ENCODE measurements around the gene NOL11. TPM values are rescaled to one million over a fixed set of nuclear protein-coding genes. Genes with fewer than 3 reads are reported as not detected.
"Not testable (repeated sequence)": the region's sequence is repeated elsewhere in the genome, so short reads cannot be mapped to it uniquely, and the experiment has no call there.

Gene NOL11
- polyA plus RNA-seq, 3 donors: 5.2 to 11.4 (median 6.1) TPM

GRCh38 chr17:67751101-67752074 lies 33.7 kb downstream of the NOL11 start:
- Mint-ChIP-seq H3K4me3 (no peak overlapping the region), H3K27ac (no peak overlapping the region), H3K27me3 (ENCODE audit: low read depth in 3 of 3) (peaks cover 0 to 2% (median 0%) of the 10 kb centered on the region in 3 donors), H3K4me1 (peaks cover 21% of the 10 kb centered on the region), H3K36me3 (peaks cover 40 to 55% of the 10 kb centered on the region in 2 donors), H3K9me3 (peaks cover 0 to 9% (median 1%) of the 10 kb centered on the region in 7 donors)
- WGBS (ENCODE audit: insufficient coverage): 86% methylated on average over 7 of the region's 9 CpGs
- intact Hi-C loops (cut with micrococcal nuclease): no loop called here
- Histone ChIP-seq H3K36me3 (replicated peaks in 1 of 2; ENCODE audit: control insufficient read depth in 1 of 2, insufficient read depth in 2 of 2, low read length in 2 of 2) (peaks cover 37 to 49% of the 10 kb centered on the region in 2 donors), H3K9ac (ENCODE audit: insufficient read depth, low read length, poor library complexity, severe bottlenecking) (no peak overlapping the region), H3K4me1 (ENCODE audit: control insufficient read depth in 1 of 2, insufficient read depth in 2 of 2, low read length in 2 of 2) (peaks cover 12 to 14% of the 10 kb centered on the region in 2 donors), H3K9me3 (replicated peaks in 1 of 2; ENCODE audit: control insufficient read depth in 1 of 2, insufficient read depth in 1 of 2, low read length in 2 of 2) (peaks cover 0 to 3% of the 10 kb centered on the region in 2 donors), H3K27ac (ENCODE audit: low read depth in 1 of 2, low read length in 2 of 2) (no peak overlapping the region), H3K4me2 (replicated peaks; ENCODE audit: extremely low read depth, low read length, poor library complexity, severe bottlenecking) (no peak overlapping the region), H3K4me3 (replicated peaks in 1 of 3; ENCODE audit: low read depth in 2 of 3, low read length in 3 of 3) (no peak overlapping the region), H4K20me1 (ENCODE audit: insufficient read depth, low read length) (no peaks in the 10 kb centered on the region), H3K27me3 (ENCODE audit: control insufficient read depth in 2 of 2, insufficient read depth in 2 of 2, low read length in 2 of 2) (no peaks in the 10 kb centered on the region), H3K79me2 (ENCODE audit: insufficient read depth, low read length) (no peaks in the 10 kb centered on the region), H2AFZ (ENCODE audit: insufficient read depth, low read depth, low read length, poor library complexity, severe bottlenecking) (no peak overlapping the region)
- no peak for DNase-seq
- TF ChIP-seq, protein P1, sequence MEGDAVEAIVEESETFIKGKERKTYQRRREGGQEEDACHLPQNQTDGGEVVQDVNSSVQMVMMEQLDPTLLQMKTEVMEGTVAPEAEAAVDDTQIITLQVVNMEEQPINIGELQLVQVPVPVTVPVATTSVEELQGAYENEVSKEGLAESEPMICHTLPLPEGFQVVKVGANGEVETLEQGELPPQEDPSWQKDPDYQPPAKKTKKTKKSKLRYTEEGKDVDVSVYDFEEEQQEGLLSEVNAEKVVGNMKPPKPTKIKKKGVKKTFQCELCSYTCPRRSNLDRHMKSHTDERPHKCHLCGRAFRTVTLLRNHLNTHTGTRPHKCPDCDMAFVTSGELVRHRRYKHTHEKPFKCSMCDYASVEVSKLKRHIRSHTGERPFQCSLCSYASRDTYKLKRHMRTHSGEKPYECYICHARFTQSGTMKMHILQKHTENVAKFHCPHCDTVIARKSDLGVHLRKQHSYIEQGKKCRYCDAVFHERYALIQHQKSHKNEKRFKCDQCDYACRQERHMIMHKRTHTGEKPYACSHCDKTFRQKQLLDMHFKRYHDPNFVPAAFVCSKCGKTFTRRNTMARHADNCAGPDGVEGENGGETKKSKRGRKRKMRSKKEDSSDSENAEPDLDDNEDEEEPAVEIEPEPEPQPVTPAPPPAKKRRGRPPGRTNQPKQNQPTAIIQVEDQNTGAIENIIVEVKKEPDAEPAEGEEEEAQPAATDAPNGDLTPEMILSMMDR (IDR thresholded peaks at IDR 0.05): no peak

GRCh38 chr17:67752160-67752559 lies 34.4 kb downstream of the NOL11 start:
- Mint-ChIP-seq H3K36me3 (peaks cover 36 to 52% of the 10 kb centered on the region in 2 donors), H3K27ac (peak overlapping the region in 1 of 7 donors; percentile 41), H3K4me1 (peaks cover 20% of the 10 kb centered on the region)
- H3K4me2 ChIP-seq (replicated peaks; ENCODE audit: extremely low read depth, low read length, poor library complexity, severe bottlenecking); H3K27ac ChIP-seq (ENCODE audit: low read depth in 1 of 2, low read length in 2 of 2); H4K20me1 ChIP-seq (ENCODE audit: insufficient read depth, low read length); H2AFZ ChIP-seq (ENCODE audit: insufficient read depth, low read depth, low read length, poor library complexity, severe bottlenecking); H3K9me3 Mint-ChIP-seq; H3K27me3 ChIP-seq (ENCODE audit: control insufficient read depth in 2 of 2, insufficient read depth in 2 of 2, low read length in 2 of 2); H3K9ac ChIP-seq (ENCODE audit: insufficient read depth, low read length, poor library complexity, severe bottlenecking); intact Hi-C loops (cut with micrococcal nuclease); H3K9me3 ChIP-seq (replicated peaks in 1 of 2; ENCODE audit: control insufficient read depth in 1 of 2, insufficient read depth in 1 of 2, low read length in 2 of 2); DNase-seq; H3K4me3 Mint-ChIP-seq; H3K79me2 ChIP-seq (ENCODE audit: insufficient read depth, low read length); H3K27me3 Mint-ChIP-seq (ENCODE audit: low read depth in 3 of 3); H3K4me3 ChIP-seq (replicated peaks in 1 of 3; ENCODE audit: low read depth in 2 of 3, low read length in 3 of 3): not testable (repeated sequence)
- no CpG with 5 or more reads among the region's 3 CpGs for WGBS (ENCODE audit: insufficient coverage)
- Histone ChIP-seq H3K36me3 (replicated peaks in 1 of 2; ENCODE audit: control insufficient read depth in 1 of 2, insufficient read depth in 2 of 2, low read length in 2 of 2) (peaks cover 31 to 42% of the 10 kb centered on the region in 2 donors), H3K4me1 (ENCODE audit: control insufficient read depth in 1 of 2, insufficient read depth in 2 of 2, low read length in 2 of 2) (peaks cover 14 to 16% of the 10 kb centered on the region in 2 donors)
